OCI-LY3 (cell line): ENCODE measurements around the gene PSMG1.

ENCODE experiments used
- H2AFZ ChIP-seq: fragments of 200-600, 300-600 bp; shearing (Covaris generic); 2 replicates; pipeline ENCODE4 v1.6.0; 2014; ENCODE audit warnings: antibody characterized with exemption, low read depth, low read length
- H3K27ac ChIP-seq: fragments of 200-600, 300-600 bp; sonication (generic); 2 replicates; pipeline ENCODE4 v1.5.1; 2014; ENCODE audit warnings: mild to moderate bottlenecking, low read length, moderate library complexity, mixed read lengths
- H3K27me3 ChIP-seq: fragments of 200-600, 300-600 bp; sonication (generic); 2 replicates; pipeline ENCODE4 v1.6.1; 2014; ENCODE audit warnings: low read depth, low read length, mixed read lengths
- H3K36me3 ChIP-seq: fragments of 200-600, 300-600 bp; sonication (generic); replicated peaks from 2 replicates; pipeline ENCODE3; 2014; ENCODE audit warnings: low read depth, low read length, mixed read lengths
- H3K4me1 ChIP-seq: fragments of 300-600, 200-600 bp; sonication (generic); 2 replicates; pipeline ENCODE4 v1.6.1; 2014; ENCODE audit warnings: low read length, mixed read lengths
- H3K4me2 ChIP-seq: fragments of 200-600, 300-600 bp; sonication (generic); 2 replicates; pipeline ENCODE4 v1.6.1; 2014; ENCODE audit warnings: low read length, mixed read lengths
- H3K4me3 ChIP-seq: fragments of 300-600, 200-600 bp; sonication (generic); 2 replicates; pipeline ENCODE4 v1.5.1; 2014; ENCODE audit warnings: antibody characterized with exemption, mild to moderate bottlenecking, low read length, moderate library complexity
- H3K79me2 ChIP-seq: fragments of 300-600, 200-600 bp; shearing (Covaris generic); 2 replicates; pipeline ENCODE4 v1.6.1; 2014; ENCODE audit warnings: mild to moderate bottlenecking, low read length, mixed read lengths
- H3K9ac ChIP-seq: fragments of 300-600, 200-600 bp; shearing (Covaris generic); 2 replicates; pipeline ENCODE4 v1.6.0; 2014; ENCODE audit warnings: mild to moderate bottlenecking, low read length, moderate library complexity
- H3K9me3 ChIP-seq: fragments of 200-600, 300-600 bp; shearing (Covaris generic); 2 replicates; pipeline ENCODE4 v1.6.1; 2014; ENCODE audit warnings: low read length, mixed read lengths; ENCODE audit not compliant: insufficient read depth
- H4K20me1 ChIP-seq: fragments of 200-600, 300-600 bp; sonication (generic); 2 replicates; pipeline ENCODE4 v1.6.1; 2016; ENCODE audit warnings: low read length, mixed read lengths; ENCODE audit not compliant: insufficient read depth
- EZH2phosphoT487 ChIP-seq: fragments of 200-600 bp; shearing (Covaris generic); IDR thresholded peaks from 2 replicates; pipeline ENCODE4 v1.6.1; 2018; ENCODE audit warnings: antibody characterized with exemption, mixed run types, low read depth
- TF ChIP-seq, protein P1 (sequence below): fragments of 200-600, 300-600 bp; sonication (generic); IDR thresholded peaks from 2 replicates; pipeline ENCODE4 v1.5.1; 2014; ENCODE audit warnings: antibody characterized with exemption, low read length, low read depth

Gene PSMG1

GRCh38 chr21:39184050-39184980 is 1.1 kb upstream of the PSMG1 start:
- Histone ChIP-seq H4K20me1 (no peaks in the 10 kb centered on the region), H3K4me1 (peaks cover 18% of the 10 kb centered on the region), H3K4me3 (peak overlapping the region; percentile 99), H3K79me2 (peaks cover 26% of the 10 kb centered on the region), H3K36me3 (peaks cover 16% of the 10 kb centered on the region), H3K4me2 (peak overlapping the region; percentile 85), H2AFZ (peak overlapping the region; percentile 87; the same call in 1 of the 2 replicates), H3K27ac (peak overlapping the region; percentile 88), H3K27me3 (no peaks in the 10 kb centered on the region), H3K9me3 (no peaks in the 10 kb centered on the region), H3K9ac (peak overlapping the region; percentile 96)
- TF ChIP-seq EZH2phosphoT487, result no peak
- TF ChIP-seq, protein P1, sequence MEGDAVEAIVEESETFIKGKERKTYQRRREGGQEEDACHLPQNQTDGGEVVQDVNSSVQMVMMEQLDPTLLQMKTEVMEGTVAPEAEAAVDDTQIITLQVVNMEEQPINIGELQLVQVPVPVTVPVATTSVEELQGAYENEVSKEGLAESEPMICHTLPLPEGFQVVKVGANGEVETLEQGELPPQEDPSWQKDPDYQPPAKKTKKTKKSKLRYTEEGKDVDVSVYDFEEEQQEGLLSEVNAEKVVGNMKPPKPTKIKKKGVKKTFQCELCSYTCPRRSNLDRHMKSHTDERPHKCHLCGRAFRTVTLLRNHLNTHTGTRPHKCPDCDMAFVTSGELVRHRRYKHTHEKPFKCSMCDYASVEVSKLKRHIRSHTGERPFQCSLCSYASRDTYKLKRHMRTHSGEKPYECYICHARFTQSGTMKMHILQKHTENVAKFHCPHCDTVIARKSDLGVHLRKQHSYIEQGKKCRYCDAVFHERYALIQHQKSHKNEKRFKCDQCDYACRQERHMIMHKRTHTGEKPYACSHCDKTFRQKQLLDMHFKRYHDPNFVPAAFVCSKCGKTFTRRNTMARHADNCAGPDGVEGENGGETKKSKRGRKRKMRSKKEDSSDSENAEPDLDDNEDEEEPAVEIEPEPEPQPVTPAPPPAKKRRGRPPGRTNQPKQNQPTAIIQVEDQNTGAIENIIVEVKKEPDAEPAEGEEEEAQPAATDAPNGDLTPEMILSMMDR, result no peak

DNA sequence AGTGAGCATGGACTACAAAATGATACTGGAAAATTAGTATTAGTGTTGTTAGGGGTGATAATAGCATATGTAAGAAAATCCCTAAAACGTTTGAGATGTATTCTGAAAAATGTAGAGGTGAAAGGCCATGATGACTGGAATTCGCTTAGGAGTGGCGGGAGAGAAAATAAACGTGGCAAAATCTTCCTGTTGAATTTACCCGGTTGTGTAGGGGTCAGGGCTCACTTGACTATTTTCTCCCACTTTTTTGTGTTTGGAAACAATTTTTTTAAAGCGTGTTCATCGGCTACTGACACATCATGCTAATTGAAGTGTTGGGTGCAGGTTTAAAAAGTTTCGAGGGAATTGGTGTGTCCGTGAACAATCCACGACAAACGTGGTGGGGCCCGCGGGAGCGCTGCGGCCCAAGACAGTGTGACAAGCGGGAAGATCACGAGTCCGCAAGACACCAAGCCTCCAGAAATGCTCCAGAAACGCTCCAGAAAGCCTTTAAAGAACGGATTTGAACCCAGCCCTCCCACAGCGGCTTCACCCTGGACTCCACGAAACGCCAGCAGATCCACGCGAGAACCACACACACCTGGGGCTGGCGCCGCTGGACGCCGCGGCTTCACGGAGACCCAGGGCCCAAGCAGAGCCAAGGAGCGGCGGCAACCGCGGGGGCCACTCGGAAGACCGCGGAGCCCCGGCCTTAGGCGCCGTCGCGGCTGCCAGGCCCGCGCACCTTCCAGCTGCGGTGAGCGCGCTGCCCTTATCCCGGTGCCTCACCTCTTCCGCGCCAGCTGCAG is 573 bp downstream of the PSMG1 start:
- Histone ChIP-seq H3K9me3 (no peaks in the 10 kb centered on the region), H3K9ac (peak overlapping the region; percentile 96), H3K36me3 (peaks cover 28% of the 10 kb centered on the region), H3K4me2 (peak overlapping the region; percentile 85), H3K27ac (peak overlapping the region; percentile 88), H3K4me3 (peak overlapping the region; percentile 99), H3K4me1 (peaks cover 23% of the 10 kb centered on the region), H3K79me2 (peaks cover 26% of the 10 kb centered on the region), H2AFZ (peak overlapping the region; percentile 85; the same call in 1 of the 2 replicates), H3K27me3 (no peaks in the 10 kb centered on the region), H4K20me1 (no peaks in the 10 kb centered on the region)
- TF ChIP-seq, protein P1, result no peak
- TF ChIP-seq EZH2phosphoT487, result no peak

- peaks cover 26% of the 10 kb centered on the region for H3K79me2 ChIP-seq
- no peak for TF ChIP-seq EZH2phosphoT487
- TF ChIP-seq, protein P1, result no peak
- H3K9ac ChIP-seq, result peak overlapping the region; percentile 96
- no peaks in the 10 kb centered on the region for H4K20me1 ChIP-seq
- H3K27ac ChIP-seq, result no peak overlapping the region
- H3K4me1 ChIP-seq, result peaks cover 21% of the 10 kb centered on the region
- H2AFZ ChIP-seq, result no peak overlapping the region
- no peaks in the 10 kb centered on the region for H3K27me3 ChIP-seq
- peak overlapping the region; percentile 99 for H3K4me3 ChIP-seq
- H3K9me3 ChIP-seq, result no peaks in the 10 kb centered on the region
- peaks cover 28% of the 10 kb centered on the region for H3K36me3 ChIP-seq
- peak overlapping the region; percentile 85 for H3K4me2 ChIP-seq
These were observed 1.2 kb downstream of the PSMG1 start for GRCh38 chr21:39182016-39182415.
